Measurements from ENCODE around the gene TAAR6.

DNA sequence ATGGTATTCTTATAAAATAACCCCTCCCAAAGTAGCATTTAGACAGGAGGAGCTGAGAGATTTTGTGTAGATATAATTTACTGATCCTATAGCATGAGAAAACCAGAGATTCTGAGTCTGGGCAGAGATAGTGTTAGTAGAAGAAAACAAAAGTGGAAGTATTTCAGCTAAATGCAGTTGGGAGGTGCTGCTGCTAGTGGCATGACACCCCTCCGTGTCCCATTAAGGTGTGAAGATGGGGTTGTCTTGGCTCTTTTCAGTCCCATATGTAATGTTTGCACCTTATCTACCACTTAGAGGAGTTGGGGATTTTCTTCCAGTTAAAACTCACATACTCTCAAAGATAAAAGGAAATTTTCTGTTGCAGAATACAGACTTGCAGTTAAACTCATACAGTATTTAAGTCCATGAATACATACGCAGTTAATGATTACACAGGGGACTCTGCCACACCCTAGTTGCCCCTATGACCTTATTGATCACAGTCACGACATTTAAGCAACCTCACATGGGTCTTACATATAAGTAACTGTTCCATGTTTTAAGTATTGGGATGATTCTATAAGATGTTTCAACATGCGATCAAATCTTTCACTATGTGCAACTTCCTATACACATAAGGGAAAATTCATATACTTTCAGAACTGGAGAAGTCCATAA lies 42.5 kb downstream of the TAAR6 start:
- TF ChIP-seq, protein P1, sequence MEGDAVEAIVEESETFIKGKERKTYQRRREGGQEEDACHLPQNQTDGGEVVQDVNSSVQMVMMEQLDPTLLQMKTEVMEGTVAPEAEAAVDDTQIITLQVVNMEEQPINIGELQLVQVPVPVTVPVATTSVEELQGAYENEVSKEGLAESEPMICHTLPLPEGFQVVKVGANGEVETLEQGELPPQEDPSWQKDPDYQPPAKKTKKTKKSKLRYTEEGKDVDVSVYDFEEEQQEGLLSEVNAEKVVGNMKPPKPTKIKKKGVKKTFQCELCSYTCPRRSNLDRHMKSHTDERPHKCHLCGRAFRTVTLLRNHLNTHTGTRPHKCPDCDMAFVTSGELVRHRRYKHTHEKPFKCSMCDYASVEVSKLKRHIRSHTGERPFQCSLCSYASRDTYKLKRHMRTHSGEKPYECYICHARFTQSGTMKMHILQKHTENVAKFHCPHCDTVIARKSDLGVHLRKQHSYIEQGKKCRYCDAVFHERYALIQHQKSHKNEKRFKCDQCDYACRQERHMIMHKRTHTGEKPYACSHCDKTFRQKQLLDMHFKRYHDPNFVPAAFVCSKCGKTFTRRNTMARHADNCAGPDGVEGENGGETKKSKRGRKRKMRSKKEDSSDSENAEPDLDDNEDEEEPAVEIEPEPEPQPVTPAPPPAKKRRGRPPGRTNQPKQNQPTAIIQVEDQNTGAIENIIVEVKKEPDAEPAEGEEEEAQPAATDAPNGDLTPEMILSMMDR (IDR thresholded peaks at IDR 0.05 in 8 of 11, conservative IDR thresholded peaks at IDR 0.05 in 3 of 11), result no peak
- no peak for TF ChIP-seq POLR2AphosphoS5 (IDR thresholded peaks at IDR 0.05)
- no peak for TF ChIP-seq POLR2A (IDR thresholded peaks at IDR 0.05)
